Osteocyte (in vitro differentiated cells): ENCODE measurements around the gene FAM53A. TPM values are rescaled to one million over a fixed set of nuclear protein-coding genes. Genes with fewer than 3 reads are reported as not detected.

Experiments
- DNase-seq: peaks from one replicate; pipeline ENCODE4 v3.0.0; 2021; ENCODE audit warnings: mixed read lengths; ENCODE audit not compliant: unreplicated experiment; ENCODE audit errors: extremely low spot score
- H3K27ac Mint-ChIP-seq: one replicate; pipeline ENCODE4 v1.8.0; 2021; ENCODE audit warnings: mild to moderate bottlenecking, mixed read lengths; ENCODE audit not compliant: unreplicated experiment
- H3K27me3 Mint-ChIP-seq: one replicate; pipeline ENCODE4 v1.8.0; 2021; ENCODE audit warnings: mixed read lengths; ENCODE audit not compliant: unreplicated experiment
- H3K36me3 Mint-ChIP-seq: one replicate; pipeline ENCODE4 v1.8.0; 2021; ENCODE audit warnings: mixed read lengths; ENCODE audit not compliant: unreplicated experiment
- H3K4me1 Mint-ChIP-seq: one replicate; pipeline ENCODE4 v1.8.0; 2021; ENCODE audit warnings: mixed read lengths; ENCODE audit not compliant: unreplicated experiment
- H3K4me3 Mint-ChIP-seq: one replicate; pipeline ENCODE4 v1.8.0; 2021; ENCODE audit warnings: mild to moderate bottlenecking, moderate library complexity, mixed read lengths; ENCODE audit not compliant: unreplicated experiment
- H3K9me3 Mint-ChIP-seq: one replicate; pipeline ENCODE4 v1.8.0; 2021; ENCODE audit warnings: mixed read lengths; ENCODE audit not compliant: unreplicated experiment
- total RNA-seq: library from RNA; stranded (reverse); gene quantifications from 2 replicates; pipeline ENCODE4 v1.2.1, GENCODE V29; 2021
- TF ChIP-seq, protein P1 (sequence below): fragments of 200-600 bp; sonication (generic); IDR thresholded peaks from 2 replicates; pipeline ENCODE4 v1.5.0; 2021; ENCODE audit warnings: antibody characterized with exemption, mild to moderate bottlenecking, moderate library complexity

The FAM53A gene
- total RNA-seq, 1 donor from 2014 or later: 6.2 TPM

DNA sequence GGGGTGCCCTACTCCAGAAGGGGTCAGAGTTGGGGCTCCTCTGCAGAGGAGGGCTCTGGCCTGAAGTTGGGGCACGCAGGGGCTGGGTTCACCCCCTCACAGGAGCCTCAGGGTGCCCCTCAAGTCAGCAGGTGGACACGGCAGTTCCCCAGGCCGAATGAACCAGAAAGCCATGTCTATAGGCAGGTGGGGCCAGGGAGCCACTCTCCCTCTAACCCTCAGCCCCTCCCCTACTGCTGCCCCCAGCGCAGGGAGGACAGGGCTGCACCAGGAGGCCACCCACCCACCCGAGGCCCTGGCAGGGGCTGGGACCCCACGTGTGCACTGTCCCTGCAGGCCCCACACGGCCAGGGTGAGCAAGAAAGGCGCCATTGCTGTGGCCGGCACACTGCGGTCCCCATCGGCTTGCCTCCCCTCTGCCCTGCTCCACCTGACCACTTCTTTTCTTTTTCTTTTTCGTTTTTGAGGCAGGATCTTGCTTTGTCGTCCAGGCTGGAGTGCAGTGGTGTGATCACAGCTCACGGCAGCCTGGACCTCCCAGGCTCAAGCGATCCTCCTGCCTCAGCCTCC, 83.8 kb downstream of the FAM53A start:
- H3K36me3 Mint-ChIP-seq: no peaks in the 10 kb centered on the region
- peaks cover 10% of the 10 kb centered on the region for H3K4me1 Mint-ChIP-seq
- TF ChIP-seq, protein P1, sequence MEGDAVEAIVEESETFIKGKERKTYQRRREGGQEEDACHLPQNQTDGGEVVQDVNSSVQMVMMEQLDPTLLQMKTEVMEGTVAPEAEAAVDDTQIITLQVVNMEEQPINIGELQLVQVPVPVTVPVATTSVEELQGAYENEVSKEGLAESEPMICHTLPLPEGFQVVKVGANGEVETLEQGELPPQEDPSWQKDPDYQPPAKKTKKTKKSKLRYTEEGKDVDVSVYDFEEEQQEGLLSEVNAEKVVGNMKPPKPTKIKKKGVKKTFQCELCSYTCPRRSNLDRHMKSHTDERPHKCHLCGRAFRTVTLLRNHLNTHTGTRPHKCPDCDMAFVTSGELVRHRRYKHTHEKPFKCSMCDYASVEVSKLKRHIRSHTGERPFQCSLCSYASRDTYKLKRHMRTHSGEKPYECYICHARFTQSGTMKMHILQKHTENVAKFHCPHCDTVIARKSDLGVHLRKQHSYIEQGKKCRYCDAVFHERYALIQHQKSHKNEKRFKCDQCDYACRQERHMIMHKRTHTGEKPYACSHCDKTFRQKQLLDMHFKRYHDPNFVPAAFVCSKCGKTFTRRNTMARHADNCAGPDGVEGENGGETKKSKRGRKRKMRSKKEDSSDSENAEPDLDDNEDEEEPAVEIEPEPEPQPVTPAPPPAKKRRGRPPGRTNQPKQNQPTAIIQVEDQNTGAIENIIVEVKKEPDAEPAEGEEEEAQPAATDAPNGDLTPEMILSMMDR: no peak
- H3K9me3 Mint-ChIP-seq: no peaks in the 10 kb centered on the region
- no peaks in the 10 kb centered on the region for H3K27me3 Mint-ChIP-seq
- no peak overlapping the region for H3K4me3 Mint-ChIP-seq
- no peak for DNase-seq
- H3K27ac Mint-ChIP-seq: no peak overlapping the region

DNA sequence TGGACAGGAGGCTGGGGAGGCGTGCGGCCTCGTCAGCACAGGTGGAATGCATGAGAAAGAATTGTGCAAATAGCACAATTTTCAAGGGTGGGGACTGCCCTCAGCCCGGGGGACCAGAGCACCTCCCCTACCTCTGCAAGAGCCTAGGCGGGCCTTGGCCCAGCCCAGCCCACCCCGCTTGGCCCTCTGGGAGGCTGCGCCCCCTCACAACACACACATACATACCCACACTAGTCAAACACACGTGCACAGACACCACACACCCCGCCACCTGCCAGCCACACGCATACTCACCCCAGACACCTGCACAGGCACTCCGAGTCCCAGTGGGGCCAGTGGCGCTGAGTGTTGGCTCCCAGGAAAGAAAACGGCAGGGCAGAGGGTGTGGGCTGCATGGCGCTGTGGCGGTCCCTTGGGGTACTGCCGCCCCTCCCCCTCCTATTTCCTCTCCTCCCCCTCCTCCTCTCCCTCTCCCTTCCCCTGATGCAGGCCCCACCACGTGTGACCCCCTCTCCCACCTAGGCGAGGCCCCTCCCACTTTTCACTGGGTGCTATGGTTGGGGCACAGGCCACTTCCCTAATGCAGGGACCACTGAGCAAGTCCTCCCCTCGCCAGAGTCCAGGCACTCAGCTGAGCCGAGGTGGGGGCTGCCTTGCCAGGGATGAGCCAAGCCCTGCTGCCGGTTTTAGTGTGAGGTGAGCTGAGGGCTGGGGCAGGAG, 84.5 kb downstream of the FAM53A start:
- TF ChIP-seq, protein P1: no peak
- H3K9me3 Mint-ChIP-seq: no peaks in the 10 kb centered on the region
- no peaks in the 10 kb centered on the region for H3K27me3 Mint-ChIP-seq
- H3K4me3 Mint-ChIP-seq: no peak overlapping the region
- peaks cover 10% of the 10 kb centered on the region for H3K4me1 Mint-ChIP-seq
- DNase-seq: no peak
- no peak overlapping the region for H3K27ac Mint-ChIP-seq
- no peaks in the 10 kb centered on the region for H3K36me3 Mint-ChIP-seq

DNA sequence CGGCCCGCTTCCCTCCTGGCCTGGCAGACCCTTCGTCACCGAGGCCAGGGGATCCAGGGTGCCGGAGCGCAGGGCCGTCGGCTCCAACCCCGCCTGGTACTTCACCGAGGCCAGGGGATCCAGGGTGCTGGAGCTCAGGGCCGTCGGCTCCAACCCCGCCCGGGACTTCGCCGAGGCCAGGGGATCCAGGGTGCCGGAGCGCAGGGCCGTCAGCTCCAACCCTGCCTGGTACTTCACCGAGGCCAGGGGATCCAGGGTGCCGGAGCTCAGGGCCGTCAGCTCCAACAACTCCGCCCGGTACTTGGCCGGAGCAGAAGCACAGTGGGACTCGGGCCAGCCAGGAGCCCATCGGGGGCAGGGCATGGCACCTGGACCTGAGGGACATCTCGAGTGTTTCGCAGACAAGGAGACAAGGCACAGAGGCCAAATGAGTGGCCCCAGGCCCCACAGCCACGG, 85.1 kb downstream of the FAM53A start:
- no peak overlapping the region for H3K4me3 Mint-ChIP-seq
- H3K27me3 Mint-ChIP-seq: peaks cover 2% of the 10 kb centered on the region
- H3K9me3 Mint-ChIP-seq: no peaks in the 10 kb centered on the region
- peaks cover 6% of the 10 kb centered on the region for H3K4me1 Mint-ChIP-seq
- TF ChIP-seq, protein P1: no peak
- no peak overlapping the region for H3K27ac Mint-ChIP-seq
- no peaks in the 10 kb centered on the region for H3K36me3 Mint-ChIP-seq
- no peak for DNase-seq

DNA sequence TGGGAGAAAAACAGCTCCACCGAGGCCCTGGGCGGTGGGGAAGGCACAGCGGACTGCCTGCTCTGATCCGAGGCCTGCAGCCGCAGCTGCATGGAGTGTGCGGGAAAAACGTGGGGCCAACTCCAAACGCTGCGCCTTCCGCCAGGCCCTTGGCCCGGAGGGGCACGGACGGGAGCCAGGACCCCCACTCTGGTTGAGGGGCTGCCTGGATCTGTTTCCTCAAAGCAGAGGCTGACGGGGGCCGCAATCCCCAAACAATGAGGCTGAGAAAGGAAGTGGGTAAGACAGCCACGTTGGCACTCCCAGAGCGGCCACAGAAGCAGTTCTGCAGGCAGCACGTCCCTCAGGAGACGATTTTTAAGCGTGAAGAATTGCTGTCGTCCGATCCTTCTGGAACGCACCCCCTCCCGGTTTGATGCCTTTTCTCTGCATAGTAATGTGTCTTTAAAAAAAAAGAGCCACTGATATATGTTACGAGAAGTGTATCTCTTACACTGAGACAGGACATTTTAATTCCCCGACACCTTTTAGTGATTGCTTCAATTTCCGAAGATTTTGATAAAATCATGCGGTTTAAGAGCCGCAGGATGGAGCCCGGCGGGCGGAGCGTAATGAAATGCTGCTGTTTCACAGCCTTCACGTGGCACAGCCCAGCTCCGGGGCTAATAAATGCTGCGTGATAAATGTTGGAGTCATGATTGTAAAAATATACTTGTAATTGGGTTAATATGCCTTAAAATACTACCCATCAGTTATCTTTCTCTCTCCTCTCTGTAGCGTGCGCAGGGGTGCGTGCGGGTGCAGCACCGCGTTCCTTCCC, 85.7 kb downstream of the FAM53A start:
- no peak overlapping the region for H3K4me3 Mint-ChIP-seq
- DNase-seq: no peak
- peaks cover 5% of the 10 kb centered on the region for H3K4me1 Mint-ChIP-seq
- H3K27ac Mint-ChIP-seq: no peak overlapping the region
- TF ChIP-seq, protein P1: no peak
- H3K36me3 Mint-ChIP-seq: no peaks in the 10 kb centered on the region
- no peaks in the 10 kb centered on the region for H3K9me3 Mint-ChIP-seq
- H3K27me3 Mint-ChIP-seq: peaks cover 4% of the 10 kb centered on the region
